RWPE2 (cell line): ENCODE data around the gene PCBP3.

Source experiments
- ATAC-seq: fragments of 200-7000 bp; cut with Tn5 transposase; 3 replicates; pipeline ENCODE4 v1.9.1; 2021; ENCODE audit warnings: low read depth
- DNase-seq: peaks from one replicate; pipeline ENCODE4 v3.0.0-alpha.2; 2020; ENCODE audit warnings: low spot score
- H3K27ac ChIP-seq: fragments of 450-650 bp; 2 replicates; pipeline ENCODE4 v1.5.1; 2017; ENCODE audit warnings: mild to moderate bottlenecking; ENCODE audit not compliant: poor library complexity, severe bottlenecking
- H3K27me3 ChIP-seq: fragments of 250-450 bp; sonication (Bioruptor Pico); 2 replicates; pipeline ENCODE4 v1.5.1; 2021; ENCODE audit warnings: mild to moderate bottlenecking, moderate library complexity; ENCODE audit not compliant: insufficient read depth, poor library complexity, severe bottlenecking
- H3K36me3 ChIP-seq: fragments of 250-450 bp; sonication (Bioruptor Pico); 2 replicates; pipeline ENCODE4 v1.5.1; 2020; ENCODE audit warnings: low read depth, mild to moderate bottlenecking, moderate library complexity
- H3K4me1 ChIP-seq: fragments of 250-450 bp; sonication (Bioruptor Pico); 2 replicates; pipeline ENCODE4 v1.5.1; 2021; ENCODE audit warnings: mild to moderate bottlenecking, moderate library complexity; ENCODE audit not compliant: insufficient read depth, poor library complexity, severe bottlenecking
- H3K4me3 ChIP-seq: fragments of 250-450 bp; sonication (Bioruptor Pico); 2 replicates; pipeline ENCODE4 v1.5.1; 2021; ENCODE audit warnings: mild to moderate bottlenecking, moderate library complexity; ENCODE audit not compliant: severe bottlenecking
- H3K9me3 ChIP-seq: fragments of 250-450 bp; sonication (Bioruptor Pico); 2 replicates; pipeline ENCODE4 v1.5.1; 2021; ENCODE audit warnings: mild to moderate bottlenecking, moderate library complexity; ENCODE audit not compliant: severe bottlenecking
- TF ChIP-seq, protein P1 (sequence below): fragments of 450-650 bp; IDR thresholded peaks from one replicate; pipeline ENCODE4 v1.5.1; 2017; ENCODE audit warnings: mild to moderate bottlenecking, moderate library complexity; ENCODE audit not compliant: poor library complexity, severe bottlenecking

Gene PCBP3

DNA sequence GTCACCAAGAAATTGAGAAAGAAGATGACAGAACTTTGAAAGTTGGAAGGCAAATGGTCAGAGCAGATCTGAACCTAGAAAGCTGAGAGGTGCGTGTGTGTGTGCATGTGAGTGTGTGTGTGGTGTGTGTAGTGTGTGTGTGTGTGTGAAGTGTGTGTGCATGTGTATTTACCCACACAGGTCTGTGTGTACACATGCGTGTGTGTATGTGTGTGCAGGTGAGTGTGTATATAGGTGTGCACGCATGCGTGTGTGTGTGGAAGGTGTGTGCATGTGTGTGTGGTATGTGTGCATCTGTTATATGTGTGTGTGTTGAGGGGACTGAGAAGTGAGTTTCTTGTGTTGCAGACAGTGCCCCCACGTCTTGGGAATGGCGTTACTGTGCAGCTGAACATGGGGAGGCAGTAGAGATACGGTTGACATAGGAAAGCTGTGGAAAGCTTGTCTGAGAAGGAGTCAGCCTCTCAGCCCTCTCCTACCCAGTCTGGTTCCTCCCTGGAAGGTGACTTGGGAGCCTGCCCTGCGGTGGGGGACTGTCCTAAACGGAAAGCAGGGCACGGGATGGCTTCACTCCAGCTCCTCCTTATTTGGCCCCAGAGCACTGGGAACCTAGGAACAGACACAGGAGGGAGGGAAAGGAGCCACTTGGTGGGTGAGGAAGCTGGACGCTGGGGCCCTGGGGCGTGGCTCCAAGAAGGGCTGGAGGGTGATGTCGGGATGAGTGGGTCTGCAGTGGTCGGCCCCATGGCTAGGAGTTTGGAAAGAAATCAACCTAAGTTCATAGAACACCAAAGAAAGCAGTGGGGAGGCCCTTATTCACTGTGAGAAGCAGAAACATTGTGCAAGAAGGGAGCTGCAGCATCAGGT, 97.2 kb downstream of the PCBP3 start:
- TF ChIP-seq, protein P1, sequence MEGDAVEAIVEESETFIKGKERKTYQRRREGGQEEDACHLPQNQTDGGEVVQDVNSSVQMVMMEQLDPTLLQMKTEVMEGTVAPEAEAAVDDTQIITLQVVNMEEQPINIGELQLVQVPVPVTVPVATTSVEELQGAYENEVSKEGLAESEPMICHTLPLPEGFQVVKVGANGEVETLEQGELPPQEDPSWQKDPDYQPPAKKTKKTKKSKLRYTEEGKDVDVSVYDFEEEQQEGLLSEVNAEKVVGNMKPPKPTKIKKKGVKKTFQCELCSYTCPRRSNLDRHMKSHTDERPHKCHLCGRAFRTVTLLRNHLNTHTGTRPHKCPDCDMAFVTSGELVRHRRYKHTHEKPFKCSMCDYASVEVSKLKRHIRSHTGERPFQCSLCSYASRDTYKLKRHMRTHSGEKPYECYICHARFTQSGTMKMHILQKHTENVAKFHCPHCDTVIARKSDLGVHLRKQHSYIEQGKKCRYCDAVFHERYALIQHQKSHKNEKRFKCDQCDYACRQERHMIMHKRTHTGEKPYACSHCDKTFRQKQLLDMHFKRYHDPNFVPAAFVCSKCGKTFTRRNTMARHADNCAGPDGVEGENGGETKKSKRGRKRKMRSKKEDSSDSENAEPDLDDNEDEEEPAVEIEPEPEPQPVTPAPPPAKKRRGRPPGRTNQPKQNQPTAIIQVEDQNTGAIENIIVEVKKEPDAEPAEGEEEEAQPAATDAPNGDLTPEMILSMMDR = no peak
- DNase-seq (no peak), ATAC-seq (no peak)
- no peaks in the 10 kb centered on the region for H3K36me3 ChIP-seq
- no peaks in the 10 kb centered on the region for H3K9me3 ChIP-seq
- no peak overlapping the region for H3K27ac ChIP-seq
- no peaks in the 10 kb centered on the region for H3K4me1 ChIP-seq
- H3K4me3 ChIP-seq = no peak overlapping the region
- H3K27me3 ChIP-seq = no peaks in the 10 kb centered on the region

DNA sequence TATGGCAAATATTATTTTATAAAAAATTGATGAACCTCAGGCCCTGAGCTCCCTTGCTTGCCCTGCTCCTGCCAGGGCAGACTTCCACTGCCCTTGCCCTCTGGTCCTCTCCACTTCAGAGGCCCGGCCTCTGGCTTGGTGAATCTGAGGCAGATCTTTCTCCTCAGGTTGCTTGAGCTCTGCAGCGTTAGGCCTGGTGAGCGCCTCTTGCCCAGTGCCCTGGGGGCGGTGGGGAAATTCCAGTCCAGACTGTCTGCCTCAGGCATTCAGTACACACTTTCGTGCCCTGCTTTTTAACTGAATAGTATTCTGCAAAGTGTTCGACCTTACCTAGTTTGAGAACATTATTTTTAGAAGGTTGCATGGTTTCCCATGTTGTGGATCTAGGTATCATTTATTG, 98.2 kb downstream of the PCBP3 start:
- TF ChIP-seq, protein P1 = no peak
- Histone ChIP-seq H3K4me1 (no peaks in the 10 kb centered on the region), H3K36me3 (no peaks in the 10 kb centered on the region), H3K9me3 (no peaks in the 10 kb centered on the region), H3K27ac (no peak overlapping the region), H3K4me3 (no peak overlapping the region), H3K27me3 (no peaks in the 10 kb centered on the region)
- ATAC-seq (no peak), DNase-seq (no peak)

DNA sequence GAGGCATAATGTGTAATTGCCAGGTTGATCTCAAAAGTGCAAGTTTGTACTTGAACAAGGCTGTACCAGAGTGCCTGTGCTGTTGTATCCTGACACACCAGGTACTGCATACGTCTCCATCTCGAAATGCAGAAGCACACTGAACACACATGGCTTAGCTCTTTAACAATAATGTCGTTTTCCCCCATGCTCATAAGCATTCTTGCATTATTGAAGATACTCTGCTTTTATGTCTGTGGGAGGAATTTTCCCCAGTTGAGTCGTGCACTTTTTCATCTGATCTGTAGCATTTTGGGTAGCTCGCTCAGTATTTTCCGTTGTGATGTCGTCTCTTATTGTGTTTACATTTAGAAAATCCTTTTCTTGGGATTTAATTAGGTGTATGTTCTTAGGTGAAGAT, 98.7 kb downstream of the PCBP3 start:
- Histone ChIP-seq H3K27me3 (no peaks in the 10 kb centered on the region), H3K4me1 (no peaks in the 10 kb centered on the region), H3K27ac (no peak overlapping the region), H3K4me3 (no peak overlapping the region), H3K36me3 (no peaks in the 10 kb centered on the region), H3K9me3 (no peaks in the 10 kb centered on the region)
- ATAC-seq (no peak), DNase-seq (no peak)
- TF ChIP-seq, protein P1 = no peak

DNA sequence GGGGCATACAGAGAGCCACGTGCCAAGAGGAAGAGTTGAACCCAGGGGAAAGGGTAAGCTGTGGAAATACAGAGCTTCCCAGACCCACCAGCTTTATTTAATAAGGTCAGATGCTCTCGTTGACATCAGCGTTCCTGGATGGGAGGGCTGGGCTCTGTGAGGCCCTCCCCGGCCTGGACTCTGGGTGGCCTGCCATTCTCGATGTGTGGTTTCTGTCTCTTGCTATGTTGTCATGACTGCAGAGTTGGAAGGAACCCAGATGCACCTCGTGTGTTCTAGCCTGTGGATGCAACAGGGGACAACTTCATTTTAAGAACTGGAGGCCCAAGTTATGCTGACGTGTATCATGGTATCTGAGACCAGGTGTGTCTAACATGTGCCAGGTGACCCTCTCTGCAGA, 101.7 kb downstream of the PCBP3 start:
- no peak for ATAC-seq
- Histone ChIP-seq H3K36me3 (no peaks in the 10 kb centered on the region), H3K4me1 (peaks cover 6% of the 10 kb centered on the region), H3K4me3 (no peak overlapping the region), H3K9me3 (no peaks in the 10 kb centered on the region), H3K27ac (no peak overlapping the region), H3K27me3 (no peaks in the 10 kb centered on the region)
- DNase-seq = no peak
- TF ChIP-seq, protein P1 = no peak

DNA sequence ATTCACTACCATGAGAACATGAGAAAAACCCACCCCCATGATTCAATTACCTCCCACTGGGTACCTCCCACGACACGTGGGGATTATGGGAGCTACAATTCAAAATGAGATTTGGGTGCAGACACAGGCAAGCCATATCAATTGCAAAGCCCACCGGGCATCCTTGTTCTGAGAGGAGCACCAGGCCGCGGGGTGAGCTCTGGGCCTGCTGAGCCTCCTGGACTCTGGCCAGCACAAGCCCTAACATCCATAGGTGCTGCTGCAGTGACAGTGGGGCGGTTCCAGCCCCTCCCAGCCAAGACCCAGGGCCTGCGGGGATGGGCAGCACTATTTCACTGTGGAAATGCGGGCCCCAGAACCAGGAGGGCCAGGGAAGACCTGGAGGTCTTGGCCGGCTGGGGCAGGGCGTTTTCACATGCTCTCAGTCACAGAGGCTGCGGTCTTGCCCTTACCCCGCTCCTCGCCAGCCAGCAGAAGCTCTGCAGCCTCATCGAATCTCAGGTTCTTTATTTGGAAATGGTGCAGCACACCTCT, 103.8 kb downstream of the PCBP3 start:
- Histone ChIP-seq H3K36me3 (no peaks in the 10 kb centered on the region), H3K4me3 (no peak overlapping the region), H3K27me3 (no peaks in the 10 kb centered on the region), H3K4me1 (peaks cover 6% of the 10 kb centered on the region), H3K27ac (no peak overlapping the region), H3K9me3 (no peaks in the 10 kb centered on the region)
- TF ChIP-seq, protein P1 = no peak
- DNase-seq (no peak), ATAC-seq (peak; percentile 39)
